ENCODE data around the gene ASF1A. TPM values are rescaled to one million over a fixed set of nuclear protein-coding genes. Genes with fewer than 3 reads are reported as not detected.
A peak's percentile ranks its signal among the peaks of the same experiment; 100 is the strongest.

Gene ASF1A
- total RNA-seq (10 to 100 TPM; 10.7 to 11.9 TPM), total RNA-seq (22.1 to 136 (median 76.6) reads per million in 172 experiments)
- 32.9 TPM for polyA plus RNA-seq (2013, experiment 1 of 2)
- polyA plus RNA-seq (2013, experiment 2 of 2) = 31.2 TPM

GRCh38 chr6:118893807-118894424 lies at the start of gene ASF1A:
ASF1A (plus strand) TSS chr6:118894152; CDS start chr6:118894414, 262 bp downstream.
- H3K4me3 Mint-ChIP-seq = peak within 1 kb of the TSS; percentile 99
- no peaks in the 10 kb centered on the region for H3K27me3 ChIP-seq (ENCODE audit: control insufficient read depth in 1 of 2, insufficient read depth in 2 of 2, low read length in 2 of 2)
- ATAC-seq (ENCODE audit: poor library complexity) = peak; percentile 76
- H3K4me1 ChIP-seq (ENCODE audit: insufficient read depth, low read length) = peaks cover 36% of the 10 kb centered on the region
- peak within 1 kb of the TSS; percentile 98 for H3K27ac Mint-ChIP-seq
- H3K4me3 ChIP-seq (ENCODE audit: low read length) = peak within 1 kb of the TSS; percentile 94
- DNase-seq = peak; percentile 92 to 99 (median 95)
- H3K36me3 ChIP-seq (ENCODE audit: insufficient read depth, low read length) = peaks cover 11% of the 10 kb centered on the region
- no peaks in the 10 kb centered on the region for H3K27me3 Mint-ChIP-seq
- ChIA-PET CTCF (interaction anchor here (0.9 to 3.0 kb wide), 7 partner anchors 12 to 249 kb away, joined by 3 to 8 read pairs (median 4); partner anchors contain the start of gene FAM184A), POLR2A (interaction anchor here (0.7 to 6.9 kb wide), 37 partner anchors 10 to 1292 kb away, joined by 3 to 60 read pairs (median 5); partner anchors contain the start of genes CEP85L, FAM184A, GOPC and MCM9)
- TF ChIP-seq CTCF (IDR thresholded peaks at IDR 0.05) = peak; percentile 17
- H3K36me3 Mint-ChIP-seq (ENCODE audit: low read depth) = peaks cover 32% of the 10 kb centered on the region
- H3K27ac ChIP-seq (ENCODE audit: low read depth in 1 of 2, low read length in 2 of 2) = peak within 1 kb of the TSS; percentile 91 to 93
- H3K9me3 ChIP-seq (ENCODE audit: control insufficient read depth in 1 of 2, insufficient read depth in 1 of 2, low read length in 2 of 2) = no peaks in the 10 kb centered on the region
- no peaks in the 10 kb centered on the region for H3K9me3 Mint-ChIP-seq
- intact Hi-C loops (cut with DNase I, micrococcal nuclease) = loop anchor here (2.0 to 10.0 kb wide), 14 partner anchors 41 to 1219 kb away; partner anchors contain the start of genes CEP85L (in 2 of the 2), FAM184A (in 1 of the 2), MCM9 (in 1 of the 2) and NUS1 (in 1 of the 2)
- peaks cover 80% of the 10 kb centered on the region for H3K4me1 Mint-ChIP-seq (ENCODE audit: low read depth)

- Mint-ChIP-seq H3K9me3 (no peaks in the 10 kb centered on the region), H3K4me3 (peak overlapping the region; percentile 11), H3K36me3 (ENCODE audit: low read depth) (peaks cover 16% of the 10 kb centered on the region), H3K27ac (no peak overlapping the region), H3K27me3 (no peaks in the 10 kb centered on the region), H3K4me1 (ENCODE audit: low read depth) (peaks cover 19% of the 10 kb centered on the region)
- H3K4me1 ChIP-seq (ENCODE audit: insufficient read depth, low read length) = peaks cover 4% of the 10 kb centered on the region
- ATAC-seq (ENCODE audit: poor library complexity) (peak; percentile 56), DNase-seq (peak in 1 of 14 experiments; percentile 46)
- intact Hi-C loops (cut with DNase I, micrococcal nuclease) = no loop called here
- H3K9me3 ChIP-seq (ENCODE audit: control insufficient read depth in 1 of 2, insufficient read depth in 1 of 2, low read length in 2 of 2) = peaks cover 0 to 4% of the 10 kb centered on the region in 2 experiments
- no peak overlapping the region for H3K27ac ChIP-seq (ENCODE audit: low read depth in 1 of 2, low read length in 2 of 2)
- CTCF ChIA-PET = no interaction called here
- no peak overlapping the region for H3K4me3 ChIP-seq (ENCODE audit: low read length)
- H3K27me3 ChIP-seq (ENCODE audit: control insufficient read depth in 1 of 2, insufficient read depth in 2 of 2, low read length in 2 of 2) = no peaks in the 10 kb centered on the region
- POLR2A ChIA-PET = interaction anchor here (0.8 to 1.0 kb wide), 2 partner anchors 45 to 48 kb away, joined by 3 to 4 read pairs; no protein-coding TSS in a partner anchor
- no peaks in the 10 kb centered on the region for H3K36me3 ChIP-seq (ENCODE audit: insufficient read depth, low read length)
- no peak for TF ChIP-seq CTCF (IDR thresholded peaks at IDR 0.05)
These were observed 49.0 kb upstream of the ASF1A start for GRCh38 chr6:118844915-118845314.

- ATAC-seq (ENCODE audit: poor library complexity) (no peak), DNase-seq (no peak)
- Histone ChIP-seq H3K36me3 (ENCODE audit: insufficient read depth, low read length) (peaks cover 6% of the 10 kb centered on the region), H3K27me3 (ENCODE audit: control insufficient read depth in 1 of 2, insufficient read depth in 2 of 2, low read length in 2 of 2) (no peaks in the 10 kb centered on the region), H3K27ac (ENCODE audit: low read depth in 1 of 2, low read length in 2 of 2) (no peak overlapping the region), H3K4me1 (ENCODE audit: insufficient read depth, low read length) (no peaks in the 10 kb centered on the region), H3K9me3 (ENCODE audit: control insufficient read depth in 1 of 2, insufficient read depth in 1 of 2, low read length in 2 of 2) (no peaks in the 10 kb centered on the region), H3K4me3 (ENCODE audit: low read length) (no peak overlapping the region)
- Mint-ChIP-seq H3K27me3 (no peaks in the 10 kb centered on the region), H3K4me1 (ENCODE audit: low read depth) (peaks cover 8% of the 10 kb centered on the region), H3K9me3 (no peaks in the 10 kb centered on the region), H3K4me3 (no peak overlapping the region), H3K27ac (no peak overlapping the region), H3K36me3 (ENCODE audit: low read depth) (peaks cover 46% of the 10 kb centered on the region)
- TF ChIP-seq CTCF (IDR thresholded peaks at IDR 0.05) = no peak
- intact Hi-C loops (cut with DNase I, micrococcal nuclease) = no loop called here
- ChIA-PET POLR2A (no interaction called here), CTCF (no interaction called here)
These were observed 40.5 kb upstream of the ASF1A start for GRCh38 chr6:118853408-118853807.
